Stimulated activated CD4-positive, alpha-beta T cell treated with anti-CD3 and anti-CD28 coated beads, TNF-alpha, amount 100 ng/mL, for 48 hours (primary cell): ENCODE measurements around the gene STPG2.

ENCODE experiments used
- DNase-seq, 3 donors: peaks; one replicate each; pipeline ENCODE4 v3.0.0-alpha.2; 2020; ENCODE audit warnings: low read depth in 3 of 3

STPG2 gene

DNA sequence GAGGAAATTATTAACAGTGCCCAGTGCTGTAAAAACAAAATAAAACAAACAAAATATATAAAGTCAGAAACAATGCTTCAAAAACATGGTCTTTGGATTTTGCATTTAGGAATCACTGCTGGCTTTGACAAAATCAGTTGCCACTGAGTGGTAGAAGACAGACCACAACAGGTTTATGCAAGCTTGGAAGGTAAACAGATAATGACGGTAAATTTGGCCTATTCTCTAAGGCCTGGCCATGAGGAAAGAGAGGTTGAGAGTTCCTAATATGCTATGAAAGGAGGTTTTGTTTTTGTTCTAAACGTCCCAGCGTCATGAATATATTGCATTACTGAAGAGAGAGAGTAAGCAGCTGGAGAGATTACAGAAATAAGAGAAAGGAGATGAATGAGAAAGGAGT lies 629.4 kb downstream of the STPG2 start:
- no peak for DNase-seq
